Retina (tissue), 1 donor: ENCODE data around the gene CD40LG.

Source experiments
- DNase-seq: peaks from one replicate; pipeline ENCODE4 v3.0.0-alpha.2; 2016

CD40LG gene

DNA sequence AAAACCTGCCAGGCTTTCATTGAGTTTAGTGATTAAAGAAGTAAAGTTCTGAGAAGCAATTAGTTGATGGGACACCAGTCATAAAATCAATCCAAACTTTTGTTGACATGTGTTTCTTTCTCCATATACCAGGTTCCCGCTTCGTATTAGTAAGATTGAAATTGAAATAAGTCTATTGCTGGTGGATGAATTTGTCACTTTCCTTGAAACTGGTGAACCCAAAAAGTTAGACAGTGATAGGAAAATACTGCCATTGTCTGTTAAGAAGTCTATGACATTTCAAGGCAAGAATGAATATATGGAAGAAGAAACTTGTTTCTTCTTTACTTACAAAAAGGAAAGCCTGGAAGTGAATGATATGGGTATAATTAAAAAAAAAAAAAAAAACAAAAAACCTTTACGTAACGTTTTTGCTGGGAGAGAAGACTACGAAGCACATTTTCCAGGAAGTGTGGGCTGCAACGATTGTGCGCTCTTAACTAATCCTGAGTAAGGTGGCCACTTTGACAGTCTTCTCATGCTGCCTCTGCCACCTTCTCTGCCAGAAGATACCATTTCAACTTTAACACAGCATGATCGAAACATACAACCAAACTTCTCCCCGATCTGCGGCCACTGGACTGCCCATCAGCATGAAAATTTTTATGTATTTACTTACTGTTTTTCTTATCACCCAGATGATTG lies at the start of gene CD40LG:
TSS of gene CD40LG (plus strand) at position 482 of the 684 bp plus-strand sequence. CDS start at position 573, 91 bp downstream.
- DNase-seq = no peak

DNA sequence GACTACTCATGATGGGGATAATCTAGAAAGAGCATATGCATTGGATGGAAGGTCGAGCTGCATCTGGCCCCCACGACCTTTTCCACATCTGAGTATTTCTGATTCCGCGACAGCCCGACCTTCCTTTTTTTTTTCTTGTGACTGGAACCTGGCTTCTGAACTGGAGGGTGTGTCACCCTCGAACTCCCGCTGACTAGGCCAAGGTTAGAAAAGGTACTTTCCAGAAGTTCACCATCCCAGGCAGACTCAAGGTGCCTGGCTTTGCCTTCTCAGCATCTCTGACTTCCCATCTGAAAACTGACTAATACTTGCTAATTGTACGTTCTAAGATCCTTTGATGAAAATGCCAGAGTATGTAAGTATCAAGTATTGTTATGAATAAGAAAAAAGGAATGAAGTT lies 49.3 kb upstream of the CD40LG start:
- no peak for DNase-seq

DNA sequence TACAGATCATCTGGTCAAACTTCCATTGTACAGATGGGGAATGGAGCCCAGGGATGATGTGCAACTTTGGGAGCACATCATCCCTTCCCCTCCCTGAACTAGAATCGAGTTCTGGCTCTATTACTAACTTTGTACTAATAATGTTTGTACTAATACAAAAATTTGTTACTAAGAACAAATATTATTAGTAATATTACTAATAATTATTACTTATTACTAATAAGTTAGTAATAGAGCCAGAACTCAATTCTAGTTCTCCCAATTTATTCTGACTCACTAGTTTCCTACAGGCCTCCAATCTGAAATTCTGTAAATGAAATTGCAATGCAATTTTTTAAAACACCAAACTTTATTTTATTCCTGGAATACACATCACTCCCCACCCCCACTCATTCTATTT lies 47.9 kb upstream of the CD40LG start:
- DNase-seq = no peak

DNA sequence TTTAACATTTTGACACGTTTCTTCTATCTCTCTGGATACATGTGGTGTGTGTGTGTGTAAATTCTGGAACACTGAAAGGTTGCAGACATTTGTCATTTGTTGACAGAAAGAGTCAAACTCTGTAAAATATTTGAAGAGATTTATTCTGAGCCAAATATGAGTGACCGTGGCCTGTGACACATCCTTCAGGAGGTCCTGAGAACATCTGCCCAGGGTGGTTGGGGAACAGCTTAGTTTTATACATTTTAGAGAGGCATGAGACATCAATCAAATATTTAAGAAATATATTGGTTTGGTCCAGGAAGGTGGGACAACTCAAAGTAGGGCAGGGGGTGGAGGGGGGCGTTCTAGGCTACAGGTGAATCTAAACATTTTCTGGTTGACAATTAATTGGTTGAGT lies 40.7 kb upstream of the CD40LG start:
- DNase-seq = no peak

DNA sequence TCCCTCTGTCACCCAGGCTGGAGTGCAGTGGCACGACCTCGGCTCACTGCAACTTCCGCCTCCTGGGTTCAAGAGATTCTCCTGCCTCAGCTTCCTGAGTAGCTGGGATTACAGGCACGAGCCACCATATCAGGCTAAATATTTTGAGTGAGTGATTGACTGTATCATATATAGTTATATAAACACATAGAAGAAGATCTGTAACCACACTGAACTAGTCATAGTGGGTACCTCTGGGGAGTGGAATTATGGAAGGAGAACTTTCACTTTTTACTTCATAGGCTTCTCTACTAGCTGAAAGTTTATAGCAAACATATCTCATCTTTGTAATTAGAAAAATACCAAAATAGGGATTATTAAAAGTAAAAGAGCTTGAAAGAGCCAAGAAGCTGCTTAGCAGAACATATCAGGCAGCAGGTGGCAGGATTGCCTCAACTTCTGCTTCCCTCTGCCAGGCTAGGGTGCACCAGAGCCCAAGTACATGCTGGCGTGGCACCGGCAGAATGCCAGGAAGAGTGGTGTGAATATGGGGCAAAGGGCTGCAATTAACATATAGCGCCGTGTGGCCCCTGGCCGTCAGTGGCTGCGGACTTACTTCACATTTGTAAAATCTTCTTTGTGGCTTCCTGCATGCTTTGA lies 39.5 kb upstream of the CD40LG start:
- no peak for DNase-seq

DNA sequence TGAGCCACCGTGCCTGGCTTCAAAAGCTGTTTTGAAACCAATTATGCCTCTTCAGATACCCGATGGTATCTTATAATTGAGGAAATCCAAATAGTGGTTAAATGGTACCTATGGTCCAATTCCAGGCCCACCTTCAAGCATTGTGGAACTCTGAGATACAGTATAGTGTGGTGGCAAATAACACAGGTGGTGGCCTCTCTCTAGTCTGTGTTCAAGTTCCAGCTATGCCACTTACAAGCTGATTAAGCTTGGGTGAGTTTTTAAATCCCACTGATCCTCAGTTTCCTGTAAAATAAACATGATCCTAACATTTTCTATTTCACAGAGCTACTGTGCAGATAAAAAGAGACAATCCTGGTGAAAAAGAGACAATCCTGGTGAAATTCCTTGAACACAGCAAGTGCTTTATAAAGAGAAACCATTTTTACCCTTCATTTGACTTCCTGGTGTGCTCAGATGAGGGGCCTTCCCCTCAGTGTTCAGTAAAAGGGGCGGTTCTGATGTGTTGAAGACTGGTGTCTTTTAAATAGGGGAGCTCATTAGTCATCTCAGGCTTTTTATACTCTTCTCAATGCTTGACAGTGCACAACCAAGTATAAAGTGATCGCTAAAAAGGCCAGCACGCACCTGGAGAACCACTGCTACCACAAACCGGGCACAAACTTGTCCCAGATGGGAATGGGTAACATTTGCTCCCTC lies 30.8 kb upstream of the CD40LG start:
- DNase-seq = no peak

DNA sequence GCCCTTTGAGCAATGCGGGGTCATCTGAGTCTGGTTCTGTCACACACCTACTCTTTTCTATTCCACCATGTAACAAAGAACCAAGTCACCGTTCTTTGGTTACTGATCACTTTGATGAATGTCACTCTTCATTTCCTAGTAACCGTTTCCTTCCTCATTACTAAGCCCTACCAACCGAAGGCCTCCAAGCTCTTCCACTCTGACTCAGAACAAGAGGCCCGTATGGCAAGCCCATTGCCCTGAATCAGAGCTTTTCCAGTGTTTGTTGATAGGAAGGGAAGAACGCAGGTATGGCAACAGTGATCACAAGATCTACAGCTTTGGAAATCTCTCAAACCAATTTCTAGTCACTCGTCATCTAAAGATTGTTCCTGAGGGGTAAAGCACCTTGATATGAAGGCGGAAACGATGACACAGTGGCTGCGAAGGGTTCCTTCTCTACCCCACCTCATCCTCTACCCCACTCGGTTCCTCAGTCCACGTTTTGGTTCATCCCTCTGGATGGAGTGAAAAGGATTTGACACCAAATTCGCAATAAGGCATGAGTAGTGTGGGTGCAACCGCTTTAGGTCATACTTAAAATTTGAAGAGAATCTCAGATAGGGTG lies 28.0 kb upstream of the CD40LG start:
- DNase-seq = no peak

DNA sequence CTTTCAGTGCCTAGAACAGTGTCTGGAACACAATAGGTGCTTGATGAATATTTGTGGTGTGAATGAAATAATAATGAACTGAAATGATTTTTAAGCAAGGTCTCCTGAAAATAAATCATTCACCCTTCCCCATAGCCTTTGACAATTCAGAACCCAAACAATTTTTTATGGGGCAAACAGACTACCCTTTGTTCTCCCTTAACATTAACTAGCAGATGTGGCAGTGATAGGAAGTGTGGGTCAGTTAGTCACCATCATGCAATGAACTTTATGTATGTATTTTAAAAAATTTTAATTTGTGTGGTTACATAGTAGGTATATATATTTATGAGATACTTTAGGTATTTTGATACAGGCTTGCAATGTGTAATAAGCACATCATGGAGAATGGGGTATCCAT lies 27.2 kb upstream of the CD40LG start:
- no peak for DNase-seq

DNA sequence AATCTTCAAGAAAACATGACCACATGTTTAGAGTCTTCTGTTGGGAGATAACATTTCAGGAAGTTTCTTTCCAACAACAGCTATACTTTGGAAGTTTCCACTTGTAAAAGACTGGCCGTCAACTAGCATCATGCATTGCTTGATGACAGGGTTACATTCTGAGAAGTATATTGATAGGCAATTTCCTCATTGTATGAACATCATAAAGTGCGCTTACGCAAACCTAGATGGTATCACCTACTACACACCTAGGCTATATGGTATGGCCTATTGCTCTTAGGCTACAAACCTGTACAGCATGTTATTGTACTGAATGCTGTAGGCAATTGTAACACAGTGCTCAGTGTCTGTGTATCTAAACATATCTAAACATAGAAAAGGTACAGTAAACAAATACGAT lies 25.4 kb upstream of the CD40LG start:
- no peak for DNase-seq

DNA sequence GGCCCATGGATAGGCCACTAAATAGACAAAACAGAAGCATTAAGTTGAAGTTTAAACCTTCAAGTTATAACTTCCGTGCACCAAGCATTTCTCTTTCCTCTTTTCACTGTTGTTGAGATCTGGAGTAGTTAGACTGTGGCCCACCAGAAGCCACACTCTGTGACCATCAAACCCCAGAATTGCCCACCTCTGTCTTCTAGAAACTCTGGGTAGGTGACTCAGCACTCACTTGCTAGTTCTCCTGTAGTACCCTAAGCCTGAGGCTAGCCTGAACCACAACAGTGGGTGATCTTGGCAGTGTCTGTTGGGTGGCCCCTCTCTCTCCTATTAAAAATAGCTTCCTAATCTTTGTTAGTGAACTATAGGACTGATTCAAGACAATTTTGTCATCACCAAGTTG lies 24.6 kb upstream of the CD40LG start:
- DNase-seq = no peak

DNA sequence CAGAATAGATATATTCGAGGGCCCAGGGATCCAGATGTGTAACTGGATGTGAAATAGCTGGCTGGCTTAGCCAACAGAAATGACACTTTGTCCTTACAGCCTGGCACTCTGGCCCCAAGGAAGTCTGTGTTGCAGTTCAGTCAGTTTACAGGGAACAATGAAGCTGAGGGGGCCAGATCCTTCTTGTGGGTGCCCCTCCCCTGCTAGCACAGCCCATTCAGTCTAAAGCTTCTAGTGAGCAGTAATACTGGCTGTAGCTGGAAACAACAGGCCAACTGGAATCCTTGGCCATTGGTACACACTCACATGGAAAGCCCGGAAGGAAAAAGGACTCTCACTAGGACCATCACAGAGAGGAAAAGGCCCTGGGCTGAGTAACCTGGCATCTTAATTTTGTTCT lies 22.7 kb upstream of the CD40LG start:
- no peak for DNase-seq

DNA sequence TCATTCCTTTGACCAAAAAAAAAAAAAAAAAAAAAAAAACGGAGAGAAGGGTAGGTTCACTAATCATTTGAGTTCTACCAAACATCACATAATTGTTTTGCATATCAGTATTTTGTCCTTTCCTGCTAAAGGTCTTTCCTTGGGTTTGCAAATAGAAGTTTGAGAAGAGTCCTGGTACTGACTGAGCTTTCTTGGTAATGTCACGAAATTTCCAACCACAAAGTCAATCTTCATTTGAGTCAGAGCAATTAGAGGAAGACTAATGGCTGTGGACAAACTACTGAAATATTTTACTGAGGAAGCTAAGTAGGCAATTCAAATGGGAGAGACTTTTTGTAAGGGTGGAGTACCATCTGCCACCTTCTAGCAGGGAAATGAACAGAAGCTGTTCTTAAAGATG lies 21.7 kb upstream of the CD40LG start:
- DNase-seq = no peak

DNA sequence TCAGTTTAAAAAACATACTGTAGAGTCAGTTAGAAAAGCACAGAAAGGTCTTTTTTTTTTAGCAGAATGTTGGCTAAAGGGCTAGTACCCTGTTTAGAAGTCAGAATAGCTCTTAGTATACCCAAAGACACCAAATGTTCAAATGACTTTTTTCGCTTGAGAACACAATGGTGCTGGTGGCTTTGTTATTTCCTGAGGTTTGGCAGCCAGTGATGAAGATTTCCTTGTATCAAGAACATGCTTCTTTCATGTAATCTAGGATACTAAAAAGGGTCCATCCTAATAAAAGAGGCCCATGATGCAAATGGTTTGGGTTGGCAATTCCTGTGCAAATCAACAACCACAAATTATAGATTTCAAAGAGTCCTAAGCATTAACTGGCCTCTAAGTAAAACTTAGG lies 21.1 kb upstream of the CD40LG start:
- no peak for DNase-seq

DNA sequence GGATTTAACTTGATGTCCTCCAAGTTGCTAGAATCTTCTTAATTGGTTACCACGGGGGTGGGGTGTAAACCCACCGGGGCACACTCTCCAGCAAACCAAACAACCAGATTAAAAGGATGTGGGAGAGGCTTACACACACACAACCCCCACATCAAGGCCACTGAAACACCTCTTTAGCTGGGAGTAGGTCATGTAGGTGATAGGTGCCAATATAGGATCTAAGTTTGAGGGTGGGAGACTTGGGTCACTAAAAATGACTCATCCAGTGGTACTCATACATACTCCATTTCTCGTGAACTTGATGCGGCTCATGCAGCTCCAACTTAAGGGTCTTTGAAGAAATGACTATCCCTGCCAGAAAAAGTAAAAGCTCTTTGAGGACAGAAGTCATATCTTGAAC lies 20.5 kb upstream of the CD40LG start:
- no peak for DNase-seq

DNA sequence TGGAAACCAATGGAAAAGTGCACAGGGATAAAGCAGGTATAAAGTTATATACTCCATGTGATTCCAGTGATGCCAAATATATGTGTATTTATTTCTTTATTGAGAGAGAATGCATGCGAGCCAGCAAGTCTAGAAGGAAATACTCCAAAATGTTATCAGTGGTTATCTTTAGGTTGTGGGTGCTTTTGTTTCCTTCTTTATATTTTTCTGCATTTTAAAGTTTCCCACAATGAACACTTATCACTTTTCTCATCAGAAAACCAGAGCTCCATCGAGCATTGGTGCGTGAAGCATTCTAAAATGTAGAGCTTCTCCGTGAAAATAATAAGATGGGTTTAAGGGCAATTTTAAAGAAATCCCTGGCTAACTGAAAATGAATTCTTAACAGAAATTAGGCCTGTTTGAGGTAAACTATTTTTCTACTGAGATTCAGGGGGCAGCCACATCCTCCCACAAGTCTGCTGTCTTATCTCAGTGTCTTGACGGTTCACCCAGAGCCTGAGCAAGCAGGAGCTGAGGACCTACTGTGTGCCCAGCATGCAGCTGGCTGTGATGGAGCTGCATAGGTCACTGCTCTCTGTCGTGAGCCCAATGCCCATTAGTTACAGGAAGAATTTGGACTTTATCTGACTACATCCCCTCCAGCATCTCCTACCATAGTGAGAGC lies 18.7 kb upstream of the CD40LG start:
- no peak for DNase-seq

DNA sequence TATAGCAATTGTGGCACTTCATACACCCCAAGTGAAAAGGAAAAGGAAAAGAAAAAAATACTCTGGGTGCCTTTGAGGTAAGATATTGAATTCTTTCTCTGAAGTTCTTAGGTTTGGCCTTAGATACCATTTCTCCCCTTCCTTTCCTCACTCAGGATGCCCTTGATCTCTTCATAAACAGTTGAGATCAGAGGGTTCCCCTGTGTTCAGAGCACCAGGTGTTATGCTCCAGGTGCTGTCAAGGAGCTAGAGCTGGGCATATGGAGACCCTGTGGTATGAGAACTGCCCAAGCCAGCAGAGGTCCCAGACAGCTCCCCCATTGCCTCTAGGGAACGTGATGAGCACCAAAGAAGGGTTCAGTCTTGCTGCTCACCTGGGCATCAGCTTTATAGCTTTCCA lies 17.1 kb upstream of the CD40LG start:
- DNase-seq = no peak

DNA sequence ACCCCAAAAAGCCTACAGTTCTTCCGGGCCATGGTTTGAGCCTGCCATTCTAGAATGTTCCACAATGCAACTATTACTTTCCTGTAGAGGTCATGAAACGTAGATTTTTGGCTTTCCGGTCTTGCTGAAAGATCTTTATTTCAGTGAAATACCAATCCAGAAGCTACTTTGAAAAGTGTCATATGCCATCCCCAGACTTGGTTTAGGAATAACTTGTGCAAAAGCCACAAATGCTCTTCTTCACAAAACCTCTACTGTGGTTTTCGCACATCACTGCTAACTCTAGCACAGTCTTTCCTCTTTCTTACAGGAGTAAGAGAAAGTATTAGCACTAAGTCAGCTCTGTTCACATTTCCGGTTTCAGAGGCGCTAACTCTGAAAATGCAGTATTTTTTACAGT lies 12.7 kb upstream of the CD40LG start:
- DNase-seq = no peak

DNA sequence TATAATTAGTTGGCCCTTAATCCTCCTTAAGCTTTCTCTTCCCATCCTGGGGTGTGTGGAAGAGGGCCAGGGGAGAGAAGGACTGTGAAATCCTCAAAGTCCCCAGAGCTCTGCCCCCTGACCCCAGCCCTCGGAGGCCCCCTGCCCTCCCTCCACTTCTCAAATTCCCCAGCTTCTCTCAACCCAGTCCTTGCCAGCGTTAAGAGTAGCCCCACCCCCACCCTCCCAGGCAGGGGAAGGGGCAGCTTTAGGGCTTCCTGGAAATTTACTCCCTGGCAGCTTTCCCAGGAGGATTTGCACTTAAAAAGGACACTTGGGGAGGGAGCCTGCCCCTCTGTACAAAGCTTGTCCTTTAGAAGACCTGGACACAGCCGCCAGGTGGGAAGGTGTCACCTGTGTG lies 11.8 kb upstream of the CD40LG start:
- DNase-seq = no peak

DNA sequence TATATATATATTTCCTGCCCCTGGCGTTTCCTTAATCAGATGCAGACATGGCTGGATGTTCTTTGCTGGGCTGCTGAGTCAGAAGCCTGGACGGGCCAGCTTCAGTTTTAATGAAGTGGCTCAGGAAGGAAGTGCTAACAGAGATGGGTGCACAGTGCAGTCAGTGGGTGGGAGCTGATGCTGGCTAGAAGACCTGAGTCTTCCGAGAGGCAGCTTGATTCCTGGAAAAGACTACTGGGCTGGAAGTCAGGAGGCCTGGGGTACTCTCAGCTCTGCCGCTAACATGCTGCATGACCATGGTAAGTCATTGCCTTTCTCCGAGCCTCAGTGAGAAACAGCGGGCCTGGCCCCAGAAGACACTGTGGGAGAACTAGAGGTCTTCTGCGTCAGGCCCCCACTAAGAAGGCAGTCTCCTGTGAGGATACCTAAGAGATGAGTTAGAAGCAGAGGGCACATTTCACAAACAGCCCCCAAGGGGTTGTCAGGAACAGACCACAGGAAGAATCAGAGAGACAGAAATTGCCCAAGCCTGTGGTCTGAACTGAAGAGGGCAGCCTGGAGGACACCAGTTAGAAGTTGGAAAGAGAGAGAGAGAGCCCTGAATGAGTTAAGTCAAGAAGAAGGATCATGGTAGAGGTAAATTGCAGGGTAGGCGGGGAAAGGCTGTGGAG lies 8.3 kb upstream of the CD40LG start:
- no peak for DNase-seq

DNA sequence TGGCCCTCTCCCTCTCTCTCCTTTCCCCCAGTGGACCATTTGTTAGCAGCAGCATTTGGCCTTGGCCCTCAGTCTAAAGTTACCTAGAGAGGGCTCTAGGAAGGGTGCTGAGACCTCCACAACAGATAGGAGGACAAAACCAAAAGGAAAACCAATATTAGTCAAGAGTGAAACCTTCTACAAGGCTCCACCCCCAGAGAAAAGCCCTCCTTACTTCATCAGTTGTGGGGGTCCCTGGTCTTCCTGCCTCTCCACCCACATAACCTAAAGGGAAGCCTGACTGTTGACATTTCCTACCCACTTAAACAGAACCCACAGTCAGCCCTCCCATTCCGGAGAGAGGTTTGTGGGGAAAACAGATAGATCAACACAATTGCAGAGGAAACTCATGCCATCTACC lies 4.7 kb upstream of the CD40LG start:
- no peak for DNase-seq

DNA sequence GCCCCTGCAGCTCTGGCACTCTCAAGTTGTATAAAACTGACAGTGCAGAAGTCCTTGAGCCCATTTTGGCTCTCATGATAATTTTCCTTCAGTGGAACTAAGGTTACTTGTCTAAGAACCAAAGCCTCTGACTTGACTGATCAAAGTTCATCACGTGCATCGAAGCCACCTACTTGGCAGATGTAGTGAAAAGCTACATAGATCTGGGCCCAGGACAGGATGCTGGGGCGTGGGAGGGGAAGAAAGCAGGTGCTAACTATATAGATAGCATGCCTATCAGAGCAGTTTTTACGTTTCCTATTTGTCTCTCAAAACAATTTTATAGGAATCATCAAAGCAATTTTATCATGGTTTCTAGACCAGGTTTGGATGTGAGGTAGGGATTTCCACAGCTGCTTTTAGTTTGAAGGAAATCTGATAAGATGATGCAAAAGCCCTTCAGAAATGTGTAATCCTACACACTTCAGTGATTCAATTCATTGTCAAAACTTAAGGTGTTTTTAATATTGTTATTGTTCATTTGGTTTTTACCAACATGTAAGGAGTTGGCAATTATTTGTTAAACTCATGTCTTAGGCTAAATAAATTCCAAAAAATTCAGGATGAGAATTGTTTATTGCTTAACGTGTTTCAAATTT lies 1.2 kb upstream of the CD40LG start:
- no peak for DNase-seq

DNA sequence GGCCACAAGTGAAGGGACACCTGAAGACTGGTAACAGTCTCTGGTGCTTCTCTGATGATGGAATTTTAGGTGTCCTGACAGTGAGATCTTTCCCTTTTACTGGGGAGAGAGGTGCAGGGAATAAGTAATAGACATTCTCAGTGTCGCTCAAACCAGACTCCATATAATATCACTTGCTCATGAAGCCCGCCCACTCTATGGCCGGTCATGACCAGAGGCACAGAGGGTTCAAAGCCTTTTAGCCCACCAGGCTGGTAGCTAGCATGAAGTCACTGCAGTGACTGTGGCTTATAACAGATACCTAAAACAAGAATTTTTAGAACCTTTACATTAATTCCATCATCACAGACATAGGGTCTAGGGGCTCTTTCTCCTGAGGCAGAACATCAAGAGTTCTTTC lies 2.9 kb downstream of the CD40LG start:
- no peak for DNase-seq
